ENCODE data around the gene HBE1. TPM values are rescaled to one million over a fixed set of nuclear protein-coding genes. Genes with fewer than 3 reads are reported as not detected.

HBE1 gene
- total and polyA plus RNA-seq, 4 donors = 2.1 to 14.6 TPM; not detected in 2

DNA sequence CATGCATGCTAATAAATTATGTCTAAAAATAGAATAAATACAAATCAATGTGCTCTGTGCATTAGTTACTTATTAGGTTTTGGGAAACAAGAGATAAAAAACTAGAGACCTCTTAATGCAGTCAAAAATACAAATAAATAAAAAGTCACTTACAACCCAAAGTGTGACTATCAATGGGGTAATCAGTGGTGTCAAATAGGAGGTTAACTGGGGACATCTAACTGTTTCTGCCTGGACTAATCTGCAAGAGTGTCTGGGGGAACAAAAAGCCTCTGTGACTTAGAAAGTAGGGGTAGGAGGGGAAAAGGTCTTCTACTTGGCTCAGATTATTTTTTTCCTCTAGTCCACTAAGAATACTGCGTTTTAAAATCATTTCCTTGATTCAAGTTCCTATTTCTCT, 42.1 kb downstream of the HBE1 start:
- WGBS, 2 donors = 34 to 59% methylated on average over 1 of the region's 1 CpG
- Histone ChIP-seq H3K4me3 (no peak overlapping the region), H3K4me1 (ENCODE audit: control insufficient read depth in 5 of 5, insufficient read depth in 5 of 5, low read length in 5 of 5) (no peaks in the 10 kb centered on the region), H3K27me3 (ENCODE audit: control insufficient read depth in 3 of 3, insufficient read depth in 3 of 3, low read length in 2 of 3) (no peaks in the 10 kb centered on the region), H3K27ac (ENCODE audit: low read depth in 1 of 2, low read length in 1 of 2) (no peak overlapping the region), H3K9ac (ENCODE audit: insufficient read depth in 1 of 2, low read length in 2 of 2) (no peak overlapping the region), H3K9me3 (ENCODE audit: control insufficient read depth in 4 of 4, insufficient read depth in 3 of 4, low read length in 3 of 4) (no peaks in the 10 kb centered on the region), H3K36me3 (ENCODE audit: control insufficient read depth in 4 of 4, insufficient read depth in 4 of 4, low read length in 4 of 4) (no peaks in the 10 kb centered on the region)
- ATAC-seq (ENCODE audit: insufficient read depth, low FRiP score) (no peak), DNase-seq (no peak)
- TF ChIP-seq, protein P1, sequence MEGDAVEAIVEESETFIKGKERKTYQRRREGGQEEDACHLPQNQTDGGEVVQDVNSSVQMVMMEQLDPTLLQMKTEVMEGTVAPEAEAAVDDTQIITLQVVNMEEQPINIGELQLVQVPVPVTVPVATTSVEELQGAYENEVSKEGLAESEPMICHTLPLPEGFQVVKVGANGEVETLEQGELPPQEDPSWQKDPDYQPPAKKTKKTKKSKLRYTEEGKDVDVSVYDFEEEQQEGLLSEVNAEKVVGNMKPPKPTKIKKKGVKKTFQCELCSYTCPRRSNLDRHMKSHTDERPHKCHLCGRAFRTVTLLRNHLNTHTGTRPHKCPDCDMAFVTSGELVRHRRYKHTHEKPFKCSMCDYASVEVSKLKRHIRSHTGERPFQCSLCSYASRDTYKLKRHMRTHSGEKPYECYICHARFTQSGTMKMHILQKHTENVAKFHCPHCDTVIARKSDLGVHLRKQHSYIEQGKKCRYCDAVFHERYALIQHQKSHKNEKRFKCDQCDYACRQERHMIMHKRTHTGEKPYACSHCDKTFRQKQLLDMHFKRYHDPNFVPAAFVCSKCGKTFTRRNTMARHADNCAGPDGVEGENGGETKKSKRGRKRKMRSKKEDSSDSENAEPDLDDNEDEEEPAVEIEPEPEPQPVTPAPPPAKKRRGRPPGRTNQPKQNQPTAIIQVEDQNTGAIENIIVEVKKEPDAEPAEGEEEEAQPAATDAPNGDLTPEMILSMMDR (IDR thresholded peaks at IDR 0.05; ENCODE audit: control extremely low read depth, extremely low read depth) = no peak

DNA sequence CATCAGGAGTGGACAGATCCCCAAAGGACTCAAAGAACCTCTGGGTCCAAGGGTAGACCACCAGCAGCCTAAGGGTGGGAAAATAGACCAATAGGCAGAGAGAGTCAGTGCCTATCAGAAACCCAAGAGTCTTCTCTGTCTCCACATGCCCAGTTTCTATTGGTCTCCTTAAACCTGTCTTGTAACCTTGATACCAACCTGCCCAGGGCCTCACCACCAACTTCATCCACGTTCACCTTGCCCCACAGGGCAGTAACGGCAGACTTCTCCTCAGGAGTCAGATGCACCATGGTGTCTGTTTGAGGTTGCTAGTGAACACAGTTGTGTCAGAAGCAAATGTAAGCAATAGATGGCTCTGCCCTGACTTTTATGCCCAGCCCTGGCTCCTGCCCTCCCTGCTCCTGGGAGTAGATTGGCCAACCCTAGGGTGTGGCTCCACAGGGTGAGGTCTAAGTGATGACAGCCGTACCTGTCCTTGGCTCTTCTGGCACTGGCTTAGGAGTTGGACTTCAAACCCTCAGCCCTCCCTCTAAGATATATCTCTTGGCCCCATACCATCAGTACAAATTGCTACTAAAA, 42.9 kb downstream of the HBE1 start, which contains the start of gene HBB:
TSS of gene HBB (minus strand) at position 340 of the 579 bp plus-strand sequence. CDS start at position 290, 50 bp downstream.
- Histone ChIP-seq H3K4me1 (ENCODE audit: control insufficient read depth in 5 of 5, insufficient read depth in 5 of 5, low read length in 5 of 5) (no peaks in the 10 kb centered on the region), H3K36me3 (ENCODE audit: control insufficient read depth in 4 of 4, insufficient read depth in 4 of 4, low read length in 4 of 4) (no peaks in the 10 kb centered on the region), H3K27ac (ENCODE audit: low read depth in 1 of 2, low read length in 1 of 2) (no peak within 1 kb of the TSS), H3K4me3 (no peak within 1 kb of the TSS), H3K9me3 (ENCODE audit: control insufficient read depth in 4 of 4, insufficient read depth in 3 of 4, low read length in 3 of 4) (no peaks in the 10 kb centered on the region), H3K27me3 (ENCODE audit: control insufficient read depth in 3 of 3, insufficient read depth in 3 of 3, low read length in 2 of 3) (no peaks in the 10 kb centered on the region), H3K9ac (ENCODE audit: insufficient read depth in 1 of 2, low read length in 2 of 2) (no peak within 1 kb of the TSS)
- ATAC-seq (ENCODE audit: insufficient read depth, low FRiP score) (no peak), DNase-seq (no peak)
- 82 to 95% methylated on average over 3 of the region's 3 CpGs for WGBS, 2 donors
- TF ChIP-seq, protein P1 (IDR thresholded peaks at IDR 0.05; ENCODE audit: control extremely low read depth, extremely low read depth) = no peak

DNA sequence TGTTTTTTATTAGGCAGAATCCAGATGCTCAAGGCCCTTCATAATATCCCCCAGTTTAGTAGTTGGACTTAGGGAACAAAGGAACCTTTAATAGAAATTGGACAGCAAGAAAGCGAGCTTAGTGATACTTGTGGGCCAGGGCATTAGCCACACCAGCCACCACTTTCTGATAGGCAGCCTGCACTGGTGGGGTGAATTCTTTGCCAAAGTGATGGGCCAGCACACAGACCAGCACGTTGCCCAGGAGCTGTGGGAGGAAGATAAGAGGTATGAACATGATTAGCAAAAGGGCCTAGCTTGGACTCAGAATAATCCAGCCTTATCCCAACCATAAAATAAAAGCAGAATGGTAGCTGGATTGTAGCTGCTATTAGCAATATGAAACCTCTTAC, 44.3 kb downstream of the HBE1 start:
- no peak for ATAC-seq (ENCODE audit: insufficient read depth, low FRiP score)

More for the DNA sequence above, 44.3 kb downstream of the HBE1 start:
- no peaks in the 10 kb centered on the region for H3K9me3 ChIP-seq (ENCODE audit: control insufficient read depth in 4 of 4, insufficient read depth in 3 of 4, low read length in 3 of 4)
- TF ChIP-seq, protein P1 (IDR thresholded peaks at IDR 0.05; ENCODE audit: control extremely low read depth, extremely low read depth) = no peak
- H3K9ac ChIP-seq (ENCODE audit: insufficient read depth in 1 of 2, low read length in 2 of 2) = no peak overlapping the region
- H3K36me3 ChIP-seq (ENCODE audit: control insufficient read depth in 4 of 4, insufficient read depth in 4 of 4, low read length in 4 of 4) = no peaks in the 10 kb centered on the region
- DNase-seq = no peak
- WGBS, 2 donors = 62 to 82% methylated on average over 2 of the region's 2 CpGs
- no peaks in the 10 kb centered on the region for H3K27me3 ChIP-seq (ENCODE audit: control insufficient read depth in 3 of 3, insufficient read depth in 3 of 3, low read length in 2 of 3)
- H3K4me1 ChIP-seq (ENCODE audit: control insufficient read depth in 5 of 5, insufficient read depth in 5 of 5, low read length in 5 of 5) = no peaks in the 10 kb centered on the region
- H3K4me3 ChIP-seq = no peak overlapping the region
- no peak overlapping the region for H3K27ac ChIP-seq (ENCODE audit: low read depth in 1 of 2, low read length in 1 of 2)

Measured in lung (tissue), 12 donors.